AG09309 (cell line): ENCODE measurements around the gene RIOK1.

ENCODE experiments used
- DNase-seq: peaks from one replicate; pipeline ENCODE4 v3.0.0-alpha.2; 2010; ENCODE audit warnings: low read depth
- H3K4me3 ChIP-seq: 2 replicates; pipeline ENCODE4 v1.5.1; 2011; ENCODE audit warnings: mild to moderate bottlenecking, low read depth, low read length, moderate library complexity; ENCODE audit not compliant: control insufficient read depth
- CTCF ChIP-seq: IDR thresholded peaks from 2 replicates; pipeline ENCODE4 v1.5.1; 2011; ENCODE audit warnings: mild to moderate bottlenecking, low read depth, low read length, inconsistent platforms; ENCODE audit not compliant: insufficient read depth, control insufficient read depth; ENCODE audit errors: missing control alignments

The RIOK1 gene

GRCh38 chr6:7461416-7461815 lies 71.8 kb downstream of the RIOK1 start:
- no peak overlapping the region for H3K4me3 ChIP-seq
- no peak for TF ChIP-seq CTCF
- no peak for DNase-seq

GRCh38 chr6:7463785-7464184 lies 74.2 kb downstream of the RIOK1 start:
- no peak overlapping the region for H3K4me3 ChIP-seq

GRCh38 chr6:7467007-7467897 lies 77.6 kb downstream of the RIOK1 start:
- no peak overlapping the region for H3K4me3 ChIP-seq
- DNase-seq, result no peak
- TF ChIP-seq CTCF, result no peak

More at GRCh38 chr6:7463785-7464184, 74.2 kb downstream of the RIOK1 start:
- no peak for TF ChIP-seq CTCF
- no peak for DNase-seq
